ENCODE results near the gene KLHDC9.
A peak's percentile ranks its signal among the peaks of the same experiment; 100 is the strongest.

Gene KLHDC9

GRCh38 chr1:161068306-161069234 lies 29.6 kb upstream of the KLHDC9 start:
- no peak overlapping the region for H3K4me3 ChIP-seq (ENCODE audit: low read length)
- H3K4me1 ChIP-seq (ENCODE audit: control insufficient read depth, insufficient read depth, low read length): peaks cover 24% of the 10 kb centered on the region
- H3K9ac ChIP-seq (ENCODE audit: low read length): peak overlapping the region; percentile 29
- no peaks in the 10 kb centered on the region for H3K9me3 ChIP-seq (ENCODE audit: control insufficient read depth, low read length)
- no peaks in the 10 kb centered on the region for H3K27me3 ChIP-seq (ENCODE audit: control insufficient read depth, insufficient read depth, low read length)
- H3K36me3 ChIP-seq (ENCODE audit: control insufficient read depth, insufficient read depth, low read length): peaks cover 5% of the 10 kb centered on the region

- Histone ChIP-seq H3K4me3 (ENCODE audit: low read length) (no peak overlapping the region), H3K9me3 (ENCODE audit: control insufficient read depth, low read length) (no peaks in the 10 kb centered on the region), H3K36me3 (ENCODE audit: control insufficient read depth, insufficient read depth, low read length) (peaks cover 12% of the 10 kb centered on the region), H3K9ac (ENCODE audit: low read length) (peak overlapping the region; percentile 29), H3K27me3 (ENCODE audit: control insufficient read depth, insufficient read depth, low read length) (no peaks in the 10 kb centered on the region), H3K4me1 (ENCODE audit: control insufficient read depth, insufficient read depth, low read length) (peaks cover 31% of the 10 kb centered on the region)
These were observed 28.9 kb upstream of the KLHDC9 start for GRCh38 chr1:161069241-161069640.

GRCh38 chr1:161069731-161070270 lies 28.4 kb upstream of the KLHDC9 start, which contains the start of gene ARHGAP30:
Gene ARHGAP30, minus strand, starts transcription at chr1:161069891. Its CDS starts 267 bp downstream, at chr1:161069624.
- Histone ChIP-seq H3K4me3 (ENCODE audit: low read length) (no peak within 1 kb of the TSS), H3K36me3 (ENCODE audit: control insufficient read depth, insufficient read depth, low read length) (peaks cover 13% of the 10 kb centered on the region), H3K4me1 (ENCODE audit: control insufficient read depth, insufficient read depth, low read length) (peaks cover 36% of the 10 kb centered on the region), H3K9me3 (ENCODE audit: control insufficient read depth, low read length) (no peaks in the 10 kb centered on the region), H3K9ac (ENCODE audit: low read length) (peak within 1 kb of the TSS; percentile 29), H3K27me3 (ENCODE audit: control insufficient read depth, insufficient read depth, low read length) (no peaks in the 10 kb centered on the region)

GRCh38 chr1:161070761-161071160 lies 27.4 kb upstream of the KLHDC9 start:
- Histone ChIP-seq H3K36me3 (ENCODE audit: control insufficient read depth, insufficient read depth, low read length) (peaks cover 13% of the 10 kb centered on the region), H3K9me3 (ENCODE audit: control insufficient read depth, low read length) (no peaks in the 10 kb centered on the region), H3K4me3 (ENCODE audit: low read length) (no peak overlapping the region), H3K4me1 (ENCODE audit: control insufficient read depth, insufficient read depth, low read length) (peaks cover 40% of the 10 kb centered on the region), H3K9ac (ENCODE audit: low read length) (no peak overlapping the region), H3K27me3 (ENCODE audit: control insufficient read depth, insufficient read depth, low read length) (no peaks in the 10 kb centered on the region)

- H3K36me3 ChIP-seq (ENCODE audit: control insufficient read depth, insufficient read depth, low read length): peaks cover 13% of the 10 kb centered on the region
- H3K9ac ChIP-seq (ENCODE audit: low read length): no peak overlapping the region
- peaks cover 40% of the 10 kb centered on the region for H3K4me1 ChIP-seq (ENCODE audit: control insufficient read depth, insufficient read depth, low read length)
- no peaks in the 10 kb centered on the region for H3K27me3 ChIP-seq (ENCODE audit: control insufficient read depth, insufficient read depth, low read length)
- H3K4me3 ChIP-seq (ENCODE audit: low read length): no peak overlapping the region
- H3K9me3 ChIP-seq (ENCODE audit: control insufficient read depth, low read length): no peaks in the 10 kb centered on the region
These were observed 26.2 kb upstream of the KLHDC9 start for GRCh38 chr1:161071886-161072371.

- Histone ChIP-seq H3K9ac (ENCODE audit: low read length) (no peak overlapping the region), H3K4me1 (ENCODE audit: control insufficient read depth, insufficient read depth, low read length) (peaks cover 40% of the 10 kb centered on the region), H3K27me3 (ENCODE audit: control insufficient read depth, insufficient read depth, low read length) (no peaks in the 10 kb centered on the region), H3K36me3 (ENCODE audit: control insufficient read depth, insufficient read depth, low read length) (peaks cover 18% of the 10 kb centered on the region), H3K4me3 (ENCODE audit: low read length) (no peak overlapping the region), H3K9me3 (ENCODE audit: control insufficient read depth, low read length) (no peaks in the 10 kb centered on the region)
These were observed 25.3 kb upstream of the KLHDC9 start for GRCh38 chr1:161072751-161073449.

- Histone ChIP-seq H3K4me3 (ENCODE audit: low read length) (no peak overlapping the region), H3K9ac (ENCODE audit: low read length) (no peak overlapping the region), H3K27me3 (ENCODE audit: control insufficient read depth, insufficient read depth, low read length) (no peaks in the 10 kb centered on the region), H3K9me3 (ENCODE audit: control insufficient read depth, low read length) (no peaks in the 10 kb centered on the region), H3K4me1 (ENCODE audit: control insufficient read depth, insufficient read depth, low read length) (peaks cover 34% of the 10 kb centered on the region), H3K36me3 (ENCODE audit: control insufficient read depth, insufficient read depth, low read length) (peaks cover 18% of the 10 kb centered on the region)
These were observed 24.6 kb upstream of the KLHDC9 start for GRCh38 chr1:161073474-161074121.

GRCh38 chr1:161074676-161075368 lies 23.3 kb upstream of the KLHDC9 start:
- peaks cover 22% of the 10 kb centered on the region for H3K4me1 ChIP-seq (ENCODE audit: control insufficient read depth, insufficient read depth, low read length)
- H3K9me3 ChIP-seq (ENCODE audit: control insufficient read depth, low read length): no peaks in the 10 kb centered on the region
- no peaks in the 10 kb centered on the region for H3K27me3 ChIP-seq (ENCODE audit: control insufficient read depth, insufficient read depth, low read length)
- H3K36me3 ChIP-seq (ENCODE audit: control insufficient read depth, insufficient read depth, low read length): peaks cover 18% of the 10 kb centered on the region
- no peak overlapping the region for H3K9ac ChIP-seq (ENCODE audit: low read length)
- no peak overlapping the region for H3K4me3 ChIP-seq (ENCODE audit: low read length)

- Histone ChIP-seq H3K4me3 (ENCODE audit: low read length) (no peak overlapping the region), H3K27me3 (ENCODE audit: control insufficient read depth, insufficient read depth, low read length) (no peaks in the 10 kb centered on the region), H3K9ac (ENCODE audit: low read length) (no peak overlapping the region), H3K36me3 (ENCODE audit: control insufficient read depth, insufficient read depth, low read length) (peaks cover 18% of the 10 kb centered on the region), H3K4me1 (ENCODE audit: control insufficient read depth, insufficient read depth, low read length) (peaks cover 34% of the 10 kb centered on the region), H3K9me3 (ENCODE audit: control insufficient read depth, low read length) (no peaks in the 10 kb centered on the region)
These were observed 21.8 kb upstream of the KLHDC9 start for GRCh38 chr1:161076410-161076809.

- peaks cover 17% of the 10 kb centered on the region for H3K36me3 ChIP-seq (ENCODE audit: control insufficient read depth, insufficient read depth, low read length)
- no peak overlapping the region for H3K4me3 ChIP-seq (ENCODE audit: low read length)
- no peaks in the 10 kb centered on the region for H3K9me3 ChIP-seq (ENCODE audit: control insufficient read depth, low read length)
- no peaks in the 10 kb centered on the region for H3K27me3 ChIP-seq (ENCODE audit: control insufficient read depth, insufficient read depth, low read length)
- H3K4me1 ChIP-seq (ENCODE audit: control insufficient read depth, insufficient read depth, low read length): peaks cover 43% of the 10 kb centered on the region
- no peak overlapping the region for H3K9ac ChIP-seq (ENCODE audit: low read length)
These were observed 20.7 kb upstream of the KLHDC9 start for GRCh38 chr1:161077426-161077825.

GRCh38 chr1:161079436-161080110 lies 18.6 kb upstream of the KLHDC9 start:
- peaks cover 53% of the 10 kb centered on the region for H3K4me1 ChIP-seq (ENCODE audit: control insufficient read depth, insufficient read depth, low read length)
- H3K9me3 ChIP-seq (ENCODE audit: control insufficient read depth, low read length): no peaks in the 10 kb centered on the region
- no peaks in the 10 kb centered on the region for H3K27me3 ChIP-seq (ENCODE audit: control insufficient read depth, insufficient read depth, low read length)
- no peak overlapping the region for H3K4me3 ChIP-seq (ENCODE audit: low read length)
- peaks cover 5% of the 10 kb centered on the region for H3K36me3 ChIP-seq (ENCODE audit: control insufficient read depth, insufficient read depth, low read length)
- no peak overlapping the region for H3K9ac ChIP-seq (ENCODE audit: low read length)
